Suppressor macrophage treated with lipopolysaccharide for 4 hours (primary cell): ENCODE results near the gene BTBD17.

Experiments
- DNase-seq: peaks from one replicate; pipeline ENCODE4 v3.0.0-alpha.2; 2020

Gene BTBD17

DNA sequence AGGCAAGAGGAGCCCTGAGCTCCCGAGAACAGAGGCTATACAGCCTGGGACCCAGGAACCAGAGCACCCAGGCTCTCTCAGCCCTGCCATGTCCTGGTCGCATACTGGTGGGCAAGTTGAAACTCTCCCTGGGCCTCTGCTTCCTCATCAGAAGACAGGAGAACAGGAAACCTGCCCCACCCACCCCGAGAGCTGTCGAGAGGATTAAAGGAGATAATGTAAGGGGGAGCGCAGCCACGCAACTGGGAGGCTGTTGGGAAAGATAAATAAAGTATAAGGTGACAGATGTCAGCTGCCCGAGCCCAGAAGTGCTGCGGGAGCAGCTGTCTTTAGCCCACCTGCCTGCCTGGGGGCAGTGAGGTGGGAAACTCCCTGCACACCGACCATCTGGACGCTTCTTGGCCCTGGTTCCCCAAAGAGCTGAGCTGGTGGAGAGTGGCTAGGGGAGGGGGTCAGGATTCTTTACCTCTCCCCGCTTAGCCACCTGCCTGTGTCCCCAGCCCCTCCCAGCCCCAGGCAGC, 28.8 kb downstream of the BTBD17 start:
- DNase-seq: no peak

- no peak for DNase-seq
These were observed 29.5 kb downstream of the BTBD17 start for GRCh38 chr17:74332017-74332650.

DNA sequence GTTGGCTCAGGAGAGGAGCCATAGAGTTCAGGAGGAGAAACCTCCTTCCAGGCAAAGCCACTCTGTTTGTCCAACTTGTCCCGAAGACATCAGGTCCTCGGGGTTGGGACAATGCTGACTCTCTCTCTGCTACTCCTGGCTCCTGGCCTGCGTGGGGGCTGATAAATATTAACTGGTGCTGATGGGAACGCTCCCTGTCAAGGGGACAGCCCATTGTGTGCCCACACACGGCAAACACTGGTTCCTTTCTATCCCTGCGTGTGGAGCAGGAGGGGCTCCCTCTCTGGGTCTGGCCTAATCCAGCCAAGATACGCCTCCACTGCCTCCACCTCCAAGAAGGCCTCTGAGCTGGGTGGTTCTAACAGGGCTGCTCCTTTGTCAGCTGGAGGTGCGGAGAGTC, 31.2 kb downstream of the BTBD17 start:
- no peak for DNase-seq

GRCh38 chr17:74329378-74329777, 32.3 kb downstream of the BTBD17 start:
- DNase-seq: no peak

DNA sequence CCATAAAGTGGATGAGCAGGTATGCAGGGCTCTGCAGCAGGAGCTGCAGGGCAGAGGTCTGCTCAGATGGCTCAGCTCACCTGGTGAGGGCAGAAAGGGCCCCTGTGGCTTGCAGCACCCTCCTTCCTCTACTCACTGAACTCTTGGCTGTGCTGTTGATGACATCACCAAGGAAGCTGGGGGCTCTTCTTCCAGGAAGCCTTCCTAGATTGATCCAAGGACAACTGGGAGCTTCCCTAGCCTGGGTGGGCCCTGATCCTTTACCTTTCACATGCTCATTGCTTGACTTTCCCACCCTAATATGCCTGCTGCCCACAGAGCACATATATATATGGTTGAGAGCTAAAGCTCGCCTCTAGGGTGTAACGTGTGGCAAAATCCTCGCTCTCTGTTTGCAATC, 33.2 kb downstream of the BTBD17 start:
- no peak for DNase-seq

DNA sequence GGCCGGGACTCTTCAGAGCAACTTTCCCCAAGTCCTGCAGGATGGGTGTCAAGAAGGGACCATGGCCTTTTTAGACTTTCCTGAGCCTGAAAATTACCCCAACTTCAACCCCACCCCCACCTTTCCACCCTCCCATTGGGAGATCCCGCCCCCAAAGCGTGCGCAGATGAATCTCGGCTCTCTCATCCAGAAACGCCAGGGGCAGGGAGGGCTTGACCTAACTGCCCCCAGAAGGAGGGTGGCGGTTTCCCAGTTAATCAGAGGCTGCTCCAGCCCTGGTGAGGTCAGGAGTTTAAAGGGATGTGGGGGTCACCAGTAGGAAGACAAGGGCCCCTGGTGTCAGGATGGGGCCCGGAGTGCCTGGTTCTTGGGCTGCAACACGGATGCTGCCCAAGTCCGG, 35.2 kb downstream of the BTBD17 start:
- DNase-seq: no peak

- DNase-seq: peak; percentile 51
These were observed 35.8 kb downstream of the BTBD17 start, which contains the start of gene KIF19 for GRCh38 chr17:74325743-74326379. Gene KIF19 (plus strand): TSS chr17:74326226. CDS start chr17:74326350, 124 bp downstream.

- DNase-seq: no peak
These were observed 36.3 kb downstream of the BTBD17 start for GRCh38 chr17:74325376-74325742.

DNA sequence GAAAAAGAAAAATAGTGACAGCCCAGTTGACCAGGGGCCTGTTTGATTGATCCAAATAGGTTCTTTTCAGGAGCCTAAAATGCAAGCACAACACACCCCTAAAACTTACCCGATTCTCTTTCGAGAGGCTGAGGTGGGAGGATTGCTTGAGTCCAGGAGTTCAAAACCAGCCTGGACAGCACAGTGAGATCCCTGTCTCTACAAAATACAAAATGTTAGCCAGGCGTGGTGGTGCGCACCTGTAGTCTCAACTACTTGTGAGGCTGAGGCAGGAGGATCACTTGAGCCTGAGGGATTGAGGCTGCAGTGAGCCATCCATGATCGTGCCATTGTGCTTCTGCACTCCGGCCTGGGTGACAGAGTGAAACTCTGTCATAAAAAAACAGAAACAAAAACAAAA, 37.1 kb downstream of the BTBD17 start:
- DNase-seq: peak; percentile 14

DNA sequence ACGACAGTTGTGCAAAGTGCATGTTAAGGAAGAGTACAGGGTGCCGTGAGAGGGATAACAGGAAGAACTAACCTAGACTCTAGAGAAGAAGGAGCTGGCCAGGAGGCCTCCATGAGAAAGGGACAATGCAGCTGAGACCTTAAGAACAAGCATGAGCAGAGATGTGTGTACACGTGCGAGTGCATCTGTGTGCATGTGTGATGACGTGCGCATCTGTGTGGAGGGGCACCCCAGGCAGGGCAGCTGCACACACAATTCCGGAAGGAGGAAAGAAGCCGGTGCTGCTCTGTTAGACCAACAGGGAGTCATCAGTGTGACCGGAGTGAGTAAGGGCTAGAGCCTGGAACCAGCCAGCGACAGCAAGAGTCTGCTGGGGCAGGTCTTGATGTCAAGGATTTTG, 43.3 kb downstream of the BTBD17 start:
- DNase-seq: no peak

- no peak for DNase-seq
These were observed 44.6 kb downstream of the BTBD17 start for GRCh38 chr17:74317071-74317470.

DNA sequence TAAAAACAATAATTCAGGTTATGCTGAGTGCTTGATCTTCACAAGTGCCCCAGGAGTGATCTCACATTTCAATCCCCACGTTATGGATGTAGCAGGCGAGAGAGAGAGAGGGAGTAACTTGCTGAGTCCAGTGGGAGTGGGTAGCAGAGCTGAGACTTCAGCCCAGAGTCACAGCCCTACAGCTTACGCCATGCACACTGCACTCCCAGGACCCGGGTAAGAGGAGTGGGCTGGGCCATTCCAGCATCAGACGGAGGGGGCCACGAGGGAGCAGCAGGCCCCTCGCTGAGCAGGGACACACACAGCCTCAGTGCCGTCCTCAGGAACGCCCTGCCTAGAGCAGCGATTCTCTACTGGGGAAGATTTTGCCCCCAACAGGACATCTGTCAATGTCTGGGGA, 45.4 kb downstream of the BTBD17 start:
- DNase-seq: no peak

GRCh38 chr17:74314877-74315276, 46.8 kb downstream of the BTBD17 start:
- no peak for DNase-seq

DNA sequence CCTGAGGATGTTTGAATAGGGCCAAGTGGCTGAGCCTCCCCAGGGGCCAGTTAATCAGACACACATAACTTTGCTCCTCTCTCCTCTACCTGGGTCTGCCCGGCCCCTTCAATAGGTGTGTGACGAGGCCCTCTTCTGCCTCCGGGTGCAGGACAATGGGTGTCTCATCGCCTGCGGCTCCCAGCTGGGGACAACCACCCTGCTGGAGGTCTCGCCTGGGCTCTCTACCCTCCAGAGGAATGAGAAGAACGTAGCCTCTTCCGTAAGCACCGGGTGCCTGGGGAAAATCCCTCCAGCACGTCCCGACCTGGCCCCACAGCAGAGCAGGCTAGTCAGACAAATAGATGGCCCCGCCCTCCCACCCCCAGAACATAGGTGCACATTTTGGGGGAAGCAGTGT, 51.8 kb downstream of the BTBD17 start:
- no peak for DNase-seq

- no peak for DNase-seq
These were observed 53.5 kb downstream of the BTBD17 start for GRCh38 chr17:74307984-74308773.
